Naive thymus-derived CD4-positive, alpha-beta T cell (primary cell): ENCODE results near the gene IGSF8. TPM values are rescaled to one million over a fixed set of nuclear protein-coding genes. Genes with fewer than 3 reads are reported as not detected.

Experiments used
- ATAC-seq: fragments of 150-1000 bp; cut with Tn5 transposase; 2 replicates; pipeline ENCODE4 v1.10.0; 2021; ENCODE audit warnings: mild to moderate bottlenecking, moderate library complexity
- CTCF ChIA-PET: fragments of 350-600 bp; sonication (Branson Sonifier 250); formaldehyde crosslinking; loops from one replicate; lab custom pipeline; 2021; ENCODE audit warnings: antibody characterized with exemption; lab: Charles Lee
- POLR2A ChIA-PET: fragments of 350-600 bp; sonication (Branson Sonifier 250); formaldehyde crosslinking; loops from one replicate; lab custom pipeline; 2021; ENCODE audit warnings: antibody characterized with exemption, inconsistent platforms; lab: Charles Lee
- DNase-seq, 9 donors: peaks; one replicate each; pipeline versions ENCODE4 v3.0.0 to v3.0.0-alpha.2; 2020 to 2022; ENCODE audit warnings: mixed read lengths in 1 of 9
- H3K27ac ChIP-seq: one replicate; pipeline ENCODE4 v1.7.0; 2013; ENCODE audit warnings: mild to moderate bottlenecking, low read depth, low read length, moderate library complexity
- H3K27me3 ChIP-seq, 2 donors: one replicate each; pipeline ENCODE4 v1.7.0; 2013; ENCODE audit warnings: low read length in 2 of 2, mild to moderate bottlenecking in 2 of 2, moderate library complexity in 2 of 2; ENCODE audit not compliant: control insufficient read depth in 2 of 2, insufficient read depth in 2 of 2
- H3K36me3 ChIP-seq, 3 experiments: 1 replicate in 2 of 3; 2 replicates in 1 of 3; pipeline ENCODE4 v1.7.0; 2013; ENCODE audit warnings: low read length in 3 of 3, mild to moderate bottlenecking in 3 of 3, moderate library complexity in 1 of 3; ENCODE audit not compliant: insufficient read depth in 3 of 3, control insufficient read depth in 2 of 3
- H3K4me1 ChIP-seq, 2 donors: one replicate each; pipeline ENCODE4 v1.7.0; 2013; ENCODE audit warnings: low read length in 2 of 2, mild to moderate bottlenecking in 2 of 2, moderate library complexity in 1 of 2; ENCODE audit not compliant: control insufficient read depth in 2 of 2, insufficient read depth in 2 of 2
- H3K4me3 ChIP-seq: 2 replicates; pipeline ENCODE4 v1.7.0; 2013; ENCODE audit warnings: mild to moderate bottlenecking, low read length
- H3K9me3 ChIP-seq, 3 experiments: 1 replicate in 2 of 3; 2 replicates in 1 of 3; pipeline ENCODE4 v1.7.0; 2013; ENCODE audit warnings: low read length in 3 of 3; ENCODE audit not compliant: control insufficient read depth in 2 of 3
- H3K27ac Mint-ChIP-seq, 9 donors: one replicate each; pipeline ENCODE4 v1.8.0; 2020 to 2022; ENCODE audit warnings: mixed read lengths in 9 of 9, mild to moderate bottlenecking in 8 of 9, moderate library complexity in 5 of 9, inconsistent platforms in 2 of 9
- H3K27me3 Mint-ChIP-seq, 5 donors: one replicate each; pipeline ENCODE4 v1.8.0; 2021 to 2022; ENCODE audit warnings: mixed read lengths in 5 of 5, mild to moderate bottlenecking in 1 of 5
- H3K36me3 Mint-ChIP-seq, 5 donors: one replicate each; pipeline ENCODE4 v1.8.0; 2020 to 2022; ENCODE audit warnings: mixed read lengths in 5 of 5, mild to moderate bottlenecking in 3 of 5, inconsistent platforms in 1 of 5
- H3K4me1 Mint-ChIP-seq, 7 donors: one replicate each; pipeline ENCODE4 v1.8.0; 2020 to 2022; ENCODE audit warnings: mixed read lengths in 7 of 7, mild to moderate bottlenecking in 3 of 7, inconsistent platforms in 1 of 7
- H3K4me3 Mint-ChIP-seq, 10 donors: one replicate each; pipeline ENCODE4 v1.8.0; 2020 to 2022; ENCODE audit warnings: mild to moderate bottlenecking in 10 of 10, mixed read lengths in 10 of 10, moderate library complexity in 6 of 10, inconsistent platforms in 2 of 10
- H3K9me3 Mint-ChIP-seq, 11 donors: one replicate each; pipeline ENCODE4 v1.8.0; 2020 to 2022; ENCODE audit warnings: mixed read lengths in 11 of 11, mild to moderate bottlenecking in 4 of 11, inconsistent platforms in 1 of 11, moderate library complexity in 1 of 11
- intact Hi-C, 2 donors: fragments of 100-400 bp; cut with micrococcal nuclease; formaldehyde crosslinking; loops; one replicate each; pipeline ENCODE4 v1.15.1; 2023
- polyA plus RNA-seq, 2 donors: library from polyadenylated mRNA; unstranded; fragments of 300-500 nt; fragmentation: Illumina TruSeq; gene quantifications; one replicate each; pipeline ENCODE4 v1.2.3, GENCODE V29; 2021
- total RNA-seq, 6 experiments: library from RNA in 5 of 6; stranded (reverse) in 5 of 6; gene quantifications; 1 replicate in 5 of 6; 2 replicates in 1 of 6; pipeline ENCODE4 v1.2.3 and lab custom pipeline; 2021 to 2026

The IGSF8 gene, protein sequence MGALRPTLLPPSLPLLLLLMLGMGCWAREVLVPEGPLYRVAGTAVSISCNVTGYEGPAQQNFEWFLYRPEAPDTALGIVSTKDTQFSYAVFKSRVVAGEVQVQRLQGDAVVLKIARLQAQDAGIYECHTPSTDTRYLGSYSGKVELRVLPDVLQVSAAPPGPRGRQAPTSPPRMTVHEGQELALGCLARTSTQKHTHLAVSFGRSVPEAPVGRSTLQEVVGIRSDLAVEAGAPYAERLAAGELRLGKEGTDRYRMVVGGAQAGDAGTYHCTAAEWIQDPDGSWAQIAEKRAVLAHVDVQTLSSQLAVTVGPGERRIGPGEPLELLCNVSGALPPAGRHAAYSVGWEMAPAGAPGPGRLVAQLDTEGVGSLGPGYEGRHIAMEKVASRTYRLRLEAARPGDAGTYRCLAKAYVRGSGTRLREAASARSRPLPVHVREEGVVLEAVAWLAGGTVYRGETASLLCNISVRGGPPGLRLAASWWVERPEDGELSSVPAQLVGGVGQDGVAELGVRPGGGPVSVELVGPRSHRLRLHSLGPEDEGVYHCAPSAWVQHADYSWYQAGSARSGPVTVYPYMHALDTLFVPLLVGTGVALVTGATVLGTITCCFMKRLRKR
- total RNA-seq (10 to 100 TPM; 31.9 to 68.7 (median 44.8) TPM), polyA plus RNA-seq (10 to 100 TPM; 38.6 to 60.9 TPM), total RNA-seq (lab: John Stamatoyannopoulos, UW) (41.3 reads per million, percentile 67 among the genes with 10 or more reads in this experiment)

DNA sequence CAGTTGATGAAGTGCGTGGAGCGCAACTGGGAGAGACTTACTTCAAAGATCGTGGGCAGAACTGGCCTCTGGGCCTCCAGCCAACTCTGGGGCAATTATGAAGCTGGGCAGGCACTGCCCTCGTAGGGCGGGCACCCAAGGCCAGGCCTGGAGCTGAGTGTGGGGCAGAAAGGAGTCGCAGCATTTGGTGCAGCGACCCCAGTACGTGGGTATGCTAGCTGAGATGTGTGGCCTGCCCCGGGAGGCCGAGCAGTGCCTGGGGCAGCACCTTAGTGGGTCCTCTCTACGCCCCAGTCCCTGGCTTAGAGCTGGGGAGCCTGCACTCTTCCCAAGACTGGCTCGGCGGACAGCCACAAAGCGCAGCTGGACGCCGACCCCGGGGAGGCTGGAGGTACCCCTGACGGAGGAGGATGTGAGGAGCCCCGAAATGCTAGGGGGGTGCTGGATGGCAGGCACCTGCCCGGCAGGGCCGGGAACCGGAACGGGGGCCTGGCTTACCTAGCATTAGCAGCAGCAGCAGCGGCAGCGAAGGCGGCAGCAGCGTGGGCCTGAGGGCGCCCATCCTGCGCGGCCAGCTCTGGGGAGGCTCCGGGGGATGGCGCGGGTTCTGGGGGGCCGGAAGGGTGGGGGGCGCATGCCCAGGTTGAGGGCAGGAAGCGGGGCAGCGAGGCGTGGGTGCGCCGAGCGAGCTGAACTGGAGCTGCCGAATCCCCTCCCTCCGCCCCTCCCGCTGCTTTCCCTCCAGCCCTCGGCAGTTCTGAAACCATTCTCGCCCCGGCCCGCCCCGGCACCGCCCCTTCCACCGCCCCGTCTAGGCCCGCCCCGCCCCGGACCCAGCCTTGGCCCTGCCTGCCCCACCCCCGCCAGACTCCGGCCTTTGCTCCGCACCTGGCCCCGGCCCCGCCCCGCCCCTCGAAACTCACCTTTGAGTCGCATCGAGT, at the start of gene IGSF8:
TSS of gene IGSF8 (minus strand) at position 709 of the 941 bp plus-strand sequence. CDS start at position 562, 147 bp downstream.
- H3K4me1 ChIP-seq: peaks cover 28 to 56% of the 10 kb centered on the region in 2 donors
- peak; percentile 82 for ATAC-seq
- POLR2A ChIA-PET: interaction anchor here (0.6 to 3.0 kb wide), 16 partner anchors 8 to 1292 kb away, joined by 3 to 22 read pairs (median 4); partner anchors contain the start of genes DCAF8, KCNJ10, PEX19 and PIGM
- H3K36me3 ChIP-seq: peaks cover 0 to 30% (median 0%) of the 10 kb centered on the region in 3 experiments
- intact Hi-C loops: loop anchor here (1.0 to 5.0 kb wide), 12 partner anchors 13 to 1292 kb away; partner anchors contain the start of genes COPA (in 2 of the 2), DCAF8 (in 2 of the 2), NCSTN (in 2 of the 2) and PEA15 (in 2 of the 2)
- CTCF ChIA-PET: interaction anchor here (0.8 to 6.3 kb wide), 6 partner anchors 11 to 193 kb away, joined by 4 to 73 read pairs (median 6); no protein-coding TSS in a partner anchor
- Mint-ChIP-seq H3K36me3 (peaks cover 0 to 3% (median 0%) of the 10 kb centered on the region in 5 donors), H3K27me3 (no peaks in the 10 kb centered on the region), H3K9me3 (no peaks in the 10 kb centered on the region), H3K27ac (peak within 1 kb of the TSS; percentile 88 to 99 (median 97)), H3K4me3 (peak within 1 kb of the TSS; percentile 86 to 96 (median 94)), H3K4me1 (peaks cover 40 to 87% (median 63%) of the 10 kb centered on the region in 7 donors)
- peak within 1 kb of the TSS; percentile 87 for H3K4me3 ChIP-seq
- H3K27ac ChIP-seq: peak within 1 kb of the TSS; percentile 96
- no peaks in the 10 kb centered on the region for H3K27me3 ChIP-seq
- no peaks in the 10 kb centered on the region for H3K9me3 ChIP-seq
- peak; percentile 84 to 92 (median 92) for DNase-seq

DNA sequence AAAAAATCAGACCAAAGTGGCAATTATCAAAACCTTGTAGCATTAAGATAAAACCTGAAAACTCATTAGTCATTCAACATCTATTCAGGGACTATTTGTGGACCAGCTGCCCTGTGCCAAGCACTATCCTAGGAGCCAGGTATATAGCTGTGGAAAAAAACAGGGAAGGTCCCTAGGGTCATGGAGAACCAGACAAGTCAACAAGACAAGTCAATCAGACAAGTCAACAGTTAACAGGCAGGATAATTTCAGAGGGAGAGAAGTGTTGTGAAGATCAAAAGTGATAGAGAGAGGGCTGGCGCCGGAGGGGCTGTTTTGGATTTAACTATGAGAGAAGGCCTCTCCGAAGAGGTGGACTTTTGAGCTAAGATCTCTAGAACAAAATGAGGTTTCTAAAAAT, 49.7 kb upstream of the IGSF8 start:
- POLR2A ChIA-PET: no interaction called here
- H3K9me3 Mint-ChIP-seq: no peaks in the 10 kb centered on the region
- H3K36me3 Mint-ChIP-seq: no peaks in the 10 kb centered on the region
- no peaks in the 10 kb centered on the region for H3K36me3 ChIP-seq
- ATAC-seq: no peak
- no peaks in the 10 kb centered on the region for H3K27me3 ChIP-seq
- DNase-seq: no peak
- no peak overlapping the region for H3K4me3 ChIP-seq
- intact Hi-C loops: no loop called here
- no peak overlapping the region for H3K4me3 Mint-ChIP-seq
- no peak overlapping the region for H3K27ac ChIP-seq
- peaks cover 0 to 3% (median 0%) of the 10 kb centered on the region in 7 donors for H3K4me1 Mint-ChIP-seq
- H3K27me3 Mint-ChIP-seq: peaks cover 0 to 27% (median 0%) of the 10 kb centered on the region in 5 donors
- CTCF ChIA-PET: no interaction called here
- no peak overlapping the region for H3K27ac Mint-ChIP-seq
- no peaks in the 10 kb centered on the region for H3K4me1 ChIP-seq
- no peaks in the 10 kb centered on the region for H3K9me3 ChIP-seq

DNA sequence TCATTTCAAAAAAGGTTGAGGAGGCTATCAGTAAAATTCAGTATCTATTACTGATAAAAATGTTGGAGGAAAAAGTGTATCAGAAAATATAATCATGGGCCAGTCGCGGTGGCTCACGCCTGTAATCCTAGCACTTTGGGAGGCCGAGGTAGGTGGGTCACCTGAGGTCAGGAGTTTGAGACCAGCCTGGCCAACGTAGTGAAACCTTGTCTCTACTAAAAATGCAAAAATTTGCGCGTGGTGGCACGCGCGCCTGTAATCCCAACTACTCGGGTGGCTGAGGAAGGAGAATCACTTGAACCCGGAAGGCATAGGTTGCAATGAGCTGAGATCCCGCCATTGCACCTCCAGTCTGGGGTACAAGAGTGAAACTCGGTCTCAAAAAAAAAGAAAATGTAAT, 47.7 kb upstream of the IGSF8 start:
- ATAC-seq: no peak
- ChIA-PET POLR2A (no interaction called here), CTCF (no interaction called here)

DNA sequence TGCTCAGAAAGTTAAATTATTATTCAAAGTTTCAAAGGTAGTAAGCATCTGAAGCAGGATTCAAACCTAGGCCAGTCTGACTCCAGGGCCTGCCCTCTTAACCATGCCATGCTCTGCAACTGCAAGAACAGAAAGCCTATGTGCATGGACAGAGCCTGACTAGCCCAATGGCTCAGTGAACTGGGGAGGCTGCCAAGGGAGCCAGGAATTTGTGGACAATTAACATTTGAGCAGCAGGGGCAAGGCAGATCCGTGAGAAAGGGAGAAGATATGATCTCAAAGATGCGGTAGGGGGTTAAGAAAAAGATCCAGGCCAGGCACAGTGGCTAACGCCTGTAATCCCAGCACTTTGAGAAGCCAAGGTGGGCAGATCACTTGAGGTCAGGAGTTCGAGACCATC, 46.5 kb upstream of the IGSF8 start:
- CTCF ChIA-PET: no interaction called here

More for the DNA sequence above, 47.7 kb upstream of the IGSF8 start:
- Mint-ChIP-seq H3K9me3 (no peaks in the 10 kb centered on the region), H3K27me3 (peaks cover 0 to 30% (median 9%) of the 10 kb centered on the region in 5 donors), H3K4me3 (no peak overlapping the region), H3K4me1 (peaks cover 0 to 3% (median 0%) of the 10 kb centered on the region in 7 donors), H3K36me3 (no peaks in the 10 kb centered on the region), H3K27ac (no peak overlapping the region)
- Histone ChIP-seq H3K36me3 (no peaks in the 10 kb centered on the region), H3K4me1 (no peaks in the 10 kb centered on the region), H3K27ac (no peak overlapping the region), H3K4me3 (no peak overlapping the region), H3K27me3 (no peaks in the 10 kb centered on the region), H3K9me3 (no peaks in the 10 kb centered on the region)
- DNase-seq: no peak
- intact Hi-C loops: no loop called here

DNA sequence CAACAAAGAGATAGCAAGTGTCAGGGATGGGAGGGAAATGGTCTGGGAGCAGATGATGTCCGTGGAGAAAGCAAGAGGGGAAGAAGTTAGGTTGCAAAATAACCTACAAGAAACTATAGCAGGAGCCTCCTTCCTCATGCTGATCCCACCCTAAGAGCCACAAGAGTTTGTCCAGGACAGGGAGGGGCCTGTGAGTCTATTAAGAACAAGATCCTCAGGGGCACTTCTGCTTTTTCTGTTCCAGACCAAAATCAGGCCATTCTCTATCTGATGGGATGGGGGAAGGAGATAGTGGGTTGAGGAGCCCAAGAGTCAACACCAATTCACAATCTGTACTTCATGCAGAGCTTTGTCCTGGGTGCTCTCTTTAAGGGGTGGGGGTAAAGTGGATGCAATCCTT, 45.3 kb upstream of the IGSF8 start:
- Histone ChIP-seq H3K36me3 (no peaks in the 10 kb centered on the region), H3K27ac (no peak overlapping the region), H3K4me1 (no peaks in the 10 kb centered on the region), H3K9me3 (no peaks in the 10 kb centered on the region), H3K4me3 (no peak overlapping the region), H3K27me3 (no peaks in the 10 kb centered on the region)
- DNase-seq (no peak), ATAC-seq (peak; percentile 38)
- intact Hi-C loops: no loop called here
- no peaks in the 10 kb centered on the region for H3K9me3 Mint-ChIP-seq
- H3K27ac Mint-ChIP-seq: no peak overlapping the region
- H3K36me3 Mint-ChIP-seq: no peaks in the 10 kb centered on the region
- H3K4me1 Mint-ChIP-seq: peaks cover 0 to 3% (median 0%) of the 10 kb centered on the region in 7 donors
- no peak overlapping the region for H3K4me3 Mint-ChIP-seq
- CTCF ChIA-PET: no interaction called here
- POLR2A ChIA-PET: no interaction called here
- H3K27me3 Mint-ChIP-seq: peaks cover 0 to 33% (median 16%) of the 10 kb centered on the region in 5 donors

More for the DNA sequence above, 46.5 kb upstream of the IGSF8 start:
- no peak for ATAC-seq
- no peaks in the 10 kb centered on the region for H3K36me3 ChIP-seq
- intact Hi-C loops: no loop called here
- no peaks in the 10 kb centered on the region for H3K9me3 ChIP-seq
- Mint-ChIP-seq H3K4me3 (no peak overlapping the region), H3K4me1 (peaks cover 0 to 3% (median 0%) of the 10 kb centered on the region in 7 donors), H3K27me3 (peaks cover 0 to 32% (median 14%) of the 10 kb centered on the region in 5 donors), H3K9me3 (no peaks in the 10 kb centered on the region), H3K27ac (no peak overlapping the region), H3K36me3 (no peaks in the 10 kb centered on the region)
- DNase-seq: no peak
- H3K27me3 ChIP-seq: no peaks in the 10 kb centered on the region
- no peaks in the 10 kb centered on the region for H3K4me1 ChIP-seq
- no peak overlapping the region for H3K27ac ChIP-seq
- no peak overlapping the region for H3K4me3 ChIP-seq
- POLR2A ChIA-PET: no interaction called here

DNA sequence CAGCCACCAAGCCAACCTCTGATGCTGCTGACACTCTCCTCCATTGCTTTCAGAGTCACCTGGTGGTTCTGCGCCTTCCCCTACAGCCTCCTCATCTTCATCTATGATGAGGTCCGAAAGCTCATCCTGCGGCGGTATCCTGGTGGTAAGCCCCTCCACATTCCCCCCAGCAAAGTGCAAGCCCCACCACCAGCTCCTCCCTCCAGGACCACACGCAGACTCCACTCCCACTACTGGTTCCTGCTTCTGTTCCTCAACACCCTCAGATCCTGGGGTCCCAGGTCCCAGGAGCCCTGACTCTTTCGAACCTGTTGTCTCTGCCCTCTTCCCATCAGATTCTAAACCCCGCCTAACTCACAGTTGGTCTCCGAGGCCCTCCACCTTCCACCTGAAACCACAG, 41.4 kb upstream of the IGSF8 start:
- intact Hi-C loops: no loop called here
- H3K4me3 ChIP-seq: no peak overlapping the region
- no peaks in the 10 kb centered on the region for H3K36me3 ChIP-seq
- ChIA-PET POLR2A (no interaction called here), CTCF (no interaction called here)
- H3K27me3 ChIP-seq: no peaks in the 10 kb centered on the region
- H3K9me3 Mint-ChIP-seq: no peaks in the 10 kb centered on the region
- peaks cover 0 to 4% (median 0%) of the 10 kb centered on the region in 7 donors for H3K4me1 Mint-ChIP-seq
- H3K9me3 ChIP-seq: no peaks in the 10 kb centered on the region
- DNase-seq (no peak), ATAC-seq (no peak)
- H3K36me3 Mint-ChIP-seq: no peaks in the 10 kb centered on the region
- H3K27ac Mint-ChIP-seq: peak overlapping the region in 1 of 9 donors; percentile 38
- peaks cover 0 to 26% (median 16%) of the 10 kb centered on the region in 5 donors for H3K27me3 Mint-ChIP-seq
- no peak overlapping the region for H3K4me3 Mint-ChIP-seq
- H3K4me1 ChIP-seq: no peaks in the 10 kb centered on the region
- no peak overlapping the region for H3K27ac ChIP-seq
